ENCODE results near the gene MYO5A. TPM values are rescaled to one million over a fixed set of nuclear protein-coding genes. Genes with fewer than 3 reads are reported as not detected.
A peak's percentile ranks its signal among the peaks of the same experiment; 100 is the strongest.

Gene MYO5A
- total RNA-seq, 4 donors from 2014 or later = 8.9 to 65.2 (median 12.7) TPM

GRCh38 chr15:52378746-52379394, 149.8 kb downstream of the MYO5A start:
- Histone ChIP-seq H3K4me1 (no peaks in the 10 kb centered on the region), H3K9me3 (no peaks in the 10 kb centered on the region), H3K36me3 (peaks cover 0 to 49% (median 0%) of the 10 kb centered on the region in 3 donors), H3K27me3 (no peaks in the 10 kb centered on the region), H3K4me3 (no peak overlapping the region), H3K27ac (no peak overlapping the region)
- no peak for DNase-seq
- TF ChIP-seq CTCF (IDR thresholded peaks at IDR 0.05) = no peak
- TF ChIP-seq POLR2A (IDR thresholded peaks at IDR 0.05) = no peak

GRCh38 chr15:52370010-52370409, 158.7 kb downstream of the MYO5A start:
- peak in 2 of 3 donors; percentile 62 to 67 for DNase-seq
- no peaks in the 10 kb centered on the region for H3K9me3 ChIP-seq
- H3K4me1 ChIP-seq = no peaks in the 10 kb centered on the region
- H3K36me3 ChIP-seq = peaks cover 0 to 27% (median 0%) of the 10 kb centered on the region in 3 donors
- TF ChIP-seq POLR2A (IDR thresholded peaks at IDR 0.05) = no peak
- no peak for TF ChIP-seq CTCF (IDR thresholded peaks at IDR 0.05)
- H3K27me3 ChIP-seq = no peaks in the 10 kb centered on the region
- H3K27ac ChIP-seq = no peak overlapping the region
- no peak overlapping the region for H3K4me3 ChIP-seq

- Histone ChIP-seq H3K4me1 (no peaks in the 10 kb centered on the region), H3K27me3 (no peaks in the 10 kb centered on the region), H3K27ac (no peak overlapping the region), H3K36me3 (peaks cover 0 to 21% (median 0%) of the 10 kb centered on the region in 3 donors), H3K4me3 (no peak overlapping the region), H3K9me3 (no peaks in the 10 kb centered on the region)
- TF ChIP-seq CTCF (IDR thresholded peaks at IDR 0.05) (no peak), POLR2A (IDR thresholded peaks at IDR 0.05) (no peak)
- DNase-seq = no peak
Measured at GRCh38 chr15:52369455-52369854, 159.2 kb downstream of the MYO5A start.

- DNase-seq = no peak
- Histone ChIP-seq H3K36me3 (peaks cover 0 to 22% (median 0%) of the 10 kb centered on the region in 3 donors), H3K27ac (no peak overlapping the region), H3K4me3 (no peak overlapping the region), H3K4me1 (no peaks in the 10 kb centered on the region), H3K9me3 (no peaks in the 10 kb centered on the region), H3K27me3 (no peaks in the 10 kb centered on the region)
- TF ChIP-seq POLR2A (IDR thresholded peaks at IDR 0.05) = no peak
- TF ChIP-seq CTCF (IDR thresholded peaks at IDR 0.05) = no peak
Measured at GRCh38 chr15:52369030-52369429, 159.7 kb downstream of the MYO5A start.

GRCh38 chr15:52368402-52368801, 160.3 kb downstream of the MYO5A start:
- H3K27me3 ChIP-seq = no peaks in the 10 kb centered on the region
- H3K4me3 ChIP-seq = no peak overlapping the region
- no peaks in the 10 kb centered on the region for H3K9me3 ChIP-seq
- TF ChIP-seq POLR2A (IDR thresholded peaks at IDR 0.05) (no peak), CTCF (IDR thresholded peaks at IDR 0.05) (no peak)
- peaks cover 0 to 28% (median 0%) of the 10 kb centered on the region in 3 donors for H3K36me3 ChIP-seq
- DNase-seq = no peak
- H3K27ac ChIP-seq = no peak overlapping the region
- H3K4me1 ChIP-seq = no peaks in the 10 kb centered on the region

Measured in Peyer's patch (tissue), 4 donors.